Cardiac fibroblast (primary cell): ENCODE results near the gene APOB.

Experiments
- DNase-seq, 2 donors: peaks; one replicate each; pipeline versions ENCODE4 v3.0.0 to v3.0.0-alpha.2; 2010; ENCODE audit warnings: low read depth in 2 of 2
- H3K4me3 ChIP-seq, 2 donors: replicated peaks in 1 of 2; 1 replicate in 1 of 2; 2 replicates in 1 of 2; pipeline ENCODE4 v1.5.1; 2011; ENCODE audit warnings: low read depth in 2 of 2, low read length in 2 of 2, mild to moderate bottlenecking in 2 of 2, moderate library complexity in 1 of 2
- CTCF ChIP-seq: IDR thresholded peaks from one replicate; pipeline ENCODE4 v1.5.1; 2011; ENCODE audit warnings: low read depth, mild to moderate bottlenecking, low read length, inconsistent platforms

APOB gene

GRCh38 chr2:21011453-21011852 lies 32.4 kb downstream of the APOB start:
- DNase-seq, result no peak
- no peak for TF ChIP-seq CTCF
- H3K4me3 ChIP-seq, result no peak overlapping the region

- H3K4me3 ChIP-seq, result no peak overlapping the region
- DNase-seq, result no peak
- no peak for TF ChIP-seq CTCF
Observed at GRCh38 chr2:21010813-21011439, 32.9 kb downstream of the APOB start.

GRCh38 chr2:21009662-21010225 lies 34.1 kb downstream of the APOB start:
- no peak for DNase-seq
- no peak overlapping the region for H3K4me3 ChIP-seq
- TF ChIP-seq CTCF, result no peak

GRCh38 chr2:21008790-21009661 lies 34.8 kb downstream of the APOB start:
- TF ChIP-seq CTCF, result no peak
- no peak overlapping the region for H3K4me3 ChIP-seq
- DNase-seq, result no peak

GRCh38 chr2:21008014-21008789 lies 35.7 kb downstream of the APOB start:
- DNase-seq, result no peak
- TF ChIP-seq CTCF, result no peak
- no peak overlapping the region for H3K4me3 ChIP-seq

- DNase-seq, result no peak
- H3K4me3 ChIP-seq, result no peak overlapping the region
- no peak for TF ChIP-seq CTCF
Observed at GRCh38 chr2:21007129-21008013, 36.5 kb downstream of the APOB start.
